Activated CD4-positive, alpha-beta T cell treated with anti-CD3 and anti-CD28 coated beads, Interleukin-2, amount 50 U/mL, for 4 hours (primary cell): ENCODE data around the gene PPFIA1.
"Not testable (repeated sequence)": the region's sequence is repeated elsewhere in the genome, so short reads cannot be mapped to it uniquely, and the experiment has no call there.

Experiments
- DNase-seq, 2 experiments: peaks; one replicate each; pipeline ENCODE4 v3.0.0-alpha.2; 2020

The PPFIA1 gene

GRCh38 chr11:70252844-70253243 is 17.6 kb upstream of the PPFIA1 start:
- no peak for DNase-seq

- DNase-seq, result no peak
Measured at GRCh38 chr11:70255477-70256116, 14.9 kb upstream of the PPFIA1 start.

GRCh38 chr11:70259077-70259476 is 11.4 kb upstream of the PPFIA1 start:
- not testable (repeated sequence) for DNase-seq

- DNase-seq, result no peak
Measured at GRCh38 chr11:70262951-70263350, 7.5 kb upstream of the PPFIA1 start.

GRCh38 chr11:70263363-70263762 is 7.1 kb upstream of the PPFIA1 start:
- DNase-seq, result no peak

GRCh38 chr11:70265341-70265740 is 5.1 kb upstream of the PPFIA1 start:
- DNase-seq, result no peak

GRCh38 chr11:70267405-70267950 is 3.0 kb upstream of the PPFIA1 start:
- DNase-seq, result no peak

GRCh38 chr11:70268526-70268925 is 2.0 kb upstream of the PPFIA1 start:
- no peak for DNase-seq

- DNase-seq, result peak; percentile 18 to 28
Measured at GRCh38 chr11:70270877-70271648, 573 bp downstream of the PPFIA1 start.

GRCh38 chr11:70271649-70271953 is 1.1 kb downstream of the PPFIA1 start:
- DNase-seq, result no peak

GRCh38 chr11:70272009-70272408 is 1.5 kb downstream of the PPFIA1 start:
- no peak for DNase-seq

- DNase-seq, result no peak
Measured at GRCh38 chr11:70278994-70279393, 8.5 kb downstream of the PPFIA1 start.

GRCh38 chr11:70281156-70281609 is 10.7 kb downstream of the PPFIA1 start:
- DNase-seq, result no peak

GRCh38 chr11:70282012-70282411 is 11.5 kb downstream of the PPFIA1 start:
- no peak for DNase-seq

GRCh38 chr11:70288721-70289120 is 18.2 kb downstream of the PPFIA1 start:
- no peak for DNase-seq

GRCh38 chr11:70289582-70289981 is 19.1 kb downstream of the PPFIA1 start:
- no peak for DNase-seq

- no peak for DNase-seq
Measured at GRCh38 chr11:70290361-70291065, 20.0 kb downstream of the PPFIA1 start.

GRCh38 chr11:70292166-70292565 is 21.7 kb downstream of the PPFIA1 start:
- no peak for DNase-seq

- DNase-seq, result no peak
Measured at GRCh38 chr11:70292863-70293262, 22.4 kb downstream of the PPFIA1 start.

GRCh38 chr11:70295166-70295565 is 24.7 kb downstream of the PPFIA1 start:
- not testable (repeated sequence) for DNase-seq

GRCh38 chr11:70296681-70297080 is 26.2 kb downstream of the PPFIA1 start:
- DNase-seq, result no peak

GRCh38 chr11:70297341-70297740 is 26.9 kb downstream of the PPFIA1 start:
- no peak for DNase-seq

GRCh38 chr11:70298243-70298915 is 27.9 kb downstream of the PPFIA1 start:
- DNase-seq, result no peak
